Stimulated activated CD8-positive, alpha-beta memory T cell treated with anti-CD3 and anti-CD28 coated beads, Interleukin-2, amount 100 ng/mL, for 1 hour (primary cell): Measurements from ENCODE around the gene COPG2.
"Not testable (repeated sequence)": the region's sequence is repeated elsewhere in the genome, so short reads cannot be mapped to it uniquely, and the experiment has no call there.

Source experiments
- DNase-seq, 2 donors: peaks; one replicate each; pipeline ENCODE4 v3.0.0-alpha.2; 2020; ENCODE audit warnings: low read depth in 2 of 2

COPG2 gene

GRCh38 chr7:130668258-130669084, at the start of gene COPG2:
COPG2 (minus strand) TSS chr7:130668748; CDS start chr7:130668668, 80 bp downstream.
- DNase-seq: peak; percentile 57 to 61

DNA sequence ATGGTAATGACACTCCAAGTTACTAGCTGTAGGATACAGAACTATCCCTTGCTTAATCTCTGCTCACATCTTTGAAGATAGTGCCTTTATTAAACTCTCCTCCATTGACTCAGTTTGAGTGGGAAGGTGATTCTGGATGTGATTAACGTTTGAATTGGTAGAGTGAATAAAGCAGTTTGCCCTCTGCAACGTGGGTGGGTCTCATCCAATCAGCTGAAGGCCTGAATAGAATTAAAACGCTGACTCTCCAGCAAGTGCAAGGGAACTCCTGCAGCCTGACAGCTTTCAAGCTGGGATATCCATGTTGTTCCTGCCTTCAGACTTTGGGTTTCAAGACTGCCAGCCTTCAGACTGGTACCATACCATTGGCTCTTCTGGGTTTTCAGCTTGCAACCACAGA, 43.9 kb upstream of the COPG2 start:
- DNase-seq: no peak

DNA sequence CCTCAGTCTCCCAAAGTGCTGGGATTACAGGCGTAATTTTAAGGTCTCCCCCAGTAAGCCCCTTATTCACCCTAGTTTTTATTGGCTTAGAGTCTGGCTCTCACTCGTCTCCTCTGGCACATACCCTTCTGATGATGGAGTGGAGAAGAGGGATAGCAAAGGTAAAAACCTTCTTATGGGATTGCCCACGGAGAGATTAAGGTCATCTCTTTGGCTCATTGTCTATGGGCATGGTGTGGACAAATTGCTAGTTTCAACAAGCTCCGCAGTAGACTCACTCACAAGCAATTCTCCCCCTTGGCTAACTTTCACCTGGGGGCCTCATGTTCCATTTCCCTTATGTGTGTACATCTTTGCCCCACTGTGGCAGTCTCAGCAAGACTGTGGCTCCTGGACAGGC, 40.2 kb upstream of the COPG2 start:
- DNase-seq: no peak

DNA sequence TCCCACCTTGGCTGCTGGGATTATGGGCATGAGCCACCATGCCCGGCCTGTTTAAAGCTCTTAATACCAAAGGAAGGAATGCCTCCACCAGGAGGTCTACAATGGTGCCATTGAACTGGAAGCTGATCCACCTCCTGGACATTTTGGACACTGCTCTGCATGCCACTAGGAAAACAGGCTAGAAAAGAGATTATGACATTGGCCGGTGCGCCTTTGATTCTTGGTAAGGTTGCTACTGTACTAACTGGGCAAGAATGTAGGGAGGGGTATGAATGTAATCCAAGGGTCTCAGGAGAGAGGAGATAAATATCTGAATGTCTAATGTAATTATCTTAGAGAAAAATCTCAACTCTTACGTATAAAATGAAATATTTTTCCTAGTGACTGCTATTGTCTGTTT, 39.5 kb upstream of the COPG2 start:
- no peak for DNase-seq

DNA sequence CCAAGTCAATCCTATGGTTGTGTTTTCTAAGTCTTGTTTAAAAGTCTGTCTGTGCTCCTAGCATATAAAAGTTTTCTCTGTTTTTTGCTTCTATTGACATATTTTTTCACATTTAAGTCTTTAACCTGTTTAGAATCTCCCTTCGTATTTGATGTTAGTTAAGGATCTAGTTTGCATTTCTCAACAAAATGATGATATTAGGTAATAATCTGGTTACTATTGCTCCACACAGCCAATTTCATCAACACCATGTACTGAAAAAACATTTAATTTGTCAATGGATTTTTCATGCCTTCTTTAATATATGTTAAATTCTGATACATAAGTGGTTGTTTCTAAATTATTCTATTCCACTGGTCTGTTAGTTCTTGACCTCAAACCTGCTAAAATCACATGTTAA, 35.3 kb upstream of the COPG2 start:
- no peak for DNase-seq

DNA sequence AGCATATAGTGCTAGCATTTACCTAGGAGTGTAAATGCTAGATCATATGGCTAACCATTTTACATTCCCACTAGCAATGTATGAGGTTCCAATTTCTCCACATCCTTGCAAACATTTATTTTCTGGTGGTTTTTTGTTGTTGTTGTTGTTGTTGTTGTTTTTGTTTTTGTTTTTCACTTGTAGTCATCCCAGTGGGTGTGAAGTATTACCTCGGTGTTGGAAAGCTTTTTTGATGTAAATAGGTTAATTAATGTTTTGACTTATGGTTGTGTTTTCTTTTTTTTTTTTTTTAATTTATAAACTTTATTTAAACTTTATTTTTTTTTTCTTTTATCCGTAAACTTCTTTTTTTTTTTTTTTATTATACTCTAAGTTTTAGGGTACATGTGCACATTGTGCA, 33.1 kb upstream of the COPG2 start:
- no peak for DNase-seq

DNA sequence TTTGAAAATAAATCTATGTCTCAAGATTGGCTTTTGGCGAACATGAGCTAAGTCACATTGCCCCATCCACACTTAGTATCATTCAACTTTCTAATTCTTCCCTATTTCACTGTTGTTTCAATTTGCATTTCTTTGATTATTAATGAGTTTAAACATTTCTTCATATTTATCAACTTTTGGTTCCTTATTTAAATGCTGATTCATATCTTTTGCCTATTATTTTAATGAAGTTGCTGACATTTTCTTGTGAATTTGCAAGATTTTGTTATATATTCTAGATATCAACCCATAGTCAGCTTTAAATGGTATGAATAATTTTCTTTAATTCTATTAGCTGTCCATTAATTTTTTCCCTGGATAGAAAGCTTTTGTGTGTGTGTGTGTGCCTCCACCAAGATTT, 32.2 kb upstream of the COPG2 start:
- DNase-seq: no peak

DNA sequence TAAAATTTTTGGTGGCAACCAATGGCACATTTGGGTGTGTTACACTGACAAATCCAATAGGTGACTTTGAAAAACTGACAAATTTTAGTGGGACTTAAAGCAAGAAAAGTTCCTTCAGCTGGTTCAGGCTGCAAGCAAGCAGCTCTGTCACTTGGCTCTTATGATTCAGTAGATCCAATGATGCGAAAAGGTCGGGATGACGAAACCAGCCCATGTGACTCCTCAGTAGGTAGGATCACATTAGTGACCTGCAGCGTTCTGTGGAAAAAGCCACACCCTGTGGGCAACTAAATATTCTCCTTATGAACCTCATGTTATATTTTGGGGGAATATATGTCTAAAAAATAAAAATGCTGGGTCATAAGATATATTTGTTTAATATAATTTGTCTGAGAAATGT, 31.1 kb upstream of the COPG2 start:
- no peak for DNase-seq

DNA sequence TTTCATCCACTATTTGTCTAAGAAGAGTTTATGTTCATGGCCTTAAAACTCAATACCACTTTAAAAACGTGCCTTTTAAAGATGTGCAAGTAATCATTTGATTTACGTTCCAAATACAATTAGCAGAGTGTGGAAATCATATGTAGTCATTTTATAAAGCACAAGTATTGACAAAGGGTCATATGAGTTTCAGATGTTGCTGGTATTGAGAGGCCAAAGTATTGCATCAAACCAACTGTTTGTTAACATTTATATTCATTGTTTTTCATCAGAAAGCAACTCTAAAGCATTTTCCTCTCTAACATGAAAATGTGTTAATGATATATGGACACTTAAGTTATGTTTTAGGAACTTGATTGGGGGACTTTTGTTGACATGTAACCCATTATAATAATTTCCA, 29.3 kb upstream of the COPG2 start:
- DNase-seq: no peak

GRCh38 chr7:130695840-130696239, 27.3 kb upstream of the COPG2 start:
- no peak for DNase-seq

- not testable (repeated sequence) for DNase-seq
Measured at GRCh38 chr7:130692396-130692795, 23.8 kb upstream of the COPG2 start.

DNA sequence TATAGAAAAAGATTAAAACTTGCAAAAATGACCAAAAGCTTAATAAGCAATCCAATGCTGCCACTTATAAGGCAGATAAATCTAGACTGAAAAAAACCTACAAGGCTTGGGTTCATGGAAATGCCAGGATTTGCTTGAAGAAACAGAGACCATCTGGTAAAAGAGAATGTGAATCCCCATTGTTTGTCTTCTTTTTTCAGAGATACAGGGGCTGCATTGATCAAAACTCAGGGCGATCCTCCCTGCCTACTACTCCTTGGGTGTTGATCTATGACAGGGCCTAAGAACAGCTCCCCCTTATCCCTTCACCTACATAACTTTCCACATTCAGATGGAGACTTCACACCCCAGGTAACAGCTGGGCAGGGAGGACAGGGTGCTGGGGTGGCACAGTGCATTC, 21.1 kb upstream of the COPG2 start:
- DNase-seq: no peak

DNA sequence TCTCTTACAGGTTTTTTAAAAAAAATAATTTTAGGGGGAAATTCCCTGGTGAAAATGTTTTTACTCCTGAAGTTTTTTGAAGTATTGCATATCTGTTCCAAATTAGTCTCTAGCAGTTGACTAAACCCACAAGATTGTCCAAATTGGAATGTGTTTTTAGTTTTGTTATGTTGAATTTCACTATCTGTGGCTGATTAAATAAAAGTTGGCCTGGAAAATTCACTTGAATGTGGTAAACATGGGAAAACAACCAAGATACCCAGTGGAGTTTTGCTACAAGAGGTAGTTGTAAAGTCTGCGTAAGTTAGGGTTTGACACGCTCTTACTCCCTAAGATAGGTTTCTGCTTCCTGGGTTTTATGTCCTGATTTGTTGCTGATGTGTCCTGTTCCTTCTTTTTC, 14.5 kb upstream of the COPG2 start:
- DNase-seq: no peak

DNA sequence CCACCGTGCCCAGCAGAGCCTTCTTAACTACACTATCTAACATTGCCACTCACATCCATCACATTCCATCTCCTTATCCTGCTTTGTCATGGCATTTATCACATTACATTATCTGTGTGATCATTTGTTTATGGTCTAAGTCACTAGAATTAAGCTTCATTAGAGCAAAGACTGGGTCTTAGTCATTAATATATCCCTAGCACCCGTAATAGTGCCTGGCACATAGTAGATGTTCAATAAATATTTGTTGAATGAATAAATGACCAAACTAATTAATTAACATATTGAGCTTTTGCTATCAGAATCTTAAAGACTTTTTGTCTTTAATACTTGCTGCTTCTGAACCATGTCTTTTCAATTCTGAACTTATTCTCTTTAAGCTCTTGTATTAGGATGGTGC, 5.9 kb upstream of the COPG2 start:
- DNase-seq: no peak

- no peak for DNase-seq
Measured at GRCh38 chr7:130673066-130673465, 4.5 kb upstream of the COPG2 start.

DNA sequence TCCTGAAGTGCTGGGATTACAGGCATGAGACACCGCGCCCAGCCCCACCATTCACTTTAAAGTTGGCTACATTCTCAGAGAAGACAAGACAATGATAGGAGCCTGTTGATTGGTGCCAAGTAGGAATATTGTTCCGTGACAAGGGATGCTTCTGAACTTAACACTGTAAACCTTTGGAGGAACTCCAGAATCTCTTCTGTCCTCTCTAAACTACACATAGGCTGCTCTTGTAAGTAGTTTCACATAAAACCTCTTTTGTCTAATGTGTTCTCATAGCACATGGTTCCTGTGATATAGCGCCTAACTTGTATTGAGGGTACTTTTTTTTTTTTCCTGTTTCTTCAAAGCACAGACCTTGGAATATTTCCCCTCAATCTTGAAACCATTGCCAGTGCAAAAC, 3.6 kb upstream of the COPG2 start:
- no peak for DNase-seq

DNA sequence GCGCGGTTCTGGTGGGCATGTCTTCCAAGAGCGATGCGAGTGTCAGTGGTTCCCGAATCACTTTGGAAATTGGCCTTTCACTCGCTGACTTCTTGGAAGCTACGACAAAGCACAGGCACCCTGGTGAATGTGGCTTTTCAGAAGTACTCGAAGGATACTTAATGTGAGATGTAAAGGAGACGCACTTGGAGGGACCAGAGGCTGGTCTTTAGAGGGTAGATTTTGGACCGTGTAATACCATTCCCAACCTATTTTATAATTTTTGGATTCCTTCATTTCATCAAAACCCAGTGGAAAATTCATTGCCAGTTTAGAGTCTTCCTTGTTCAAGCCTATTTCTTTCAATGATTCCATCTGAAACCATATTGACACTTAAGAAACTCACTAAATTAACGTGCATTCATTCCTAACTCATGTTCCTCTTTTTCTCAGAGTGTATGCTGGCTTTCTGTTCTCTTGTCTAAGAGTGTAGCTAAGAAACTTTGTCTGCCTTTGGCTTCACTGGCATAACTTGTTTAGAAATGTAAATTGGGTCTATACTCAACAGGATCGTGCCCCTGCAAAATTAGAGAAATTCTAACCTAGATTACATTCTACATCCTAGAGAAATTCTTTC, 645 bp upstream of the COPG2 start:
- DNase-seq: no peak

- no peak for DNase-seq
Measured at GRCh38 chr7:130667593-130668257, 823 bp downstream of the COPG2 start.

GRCh38 chr7:130662426-130662825, 6.1 kb downstream of the COPG2 start:
- no peak for DNase-seq

- no peak for DNase-seq
Measured at GRCh38 chr7:130655286-130655685, 13.3 kb downstream of the COPG2 start.

DNA sequence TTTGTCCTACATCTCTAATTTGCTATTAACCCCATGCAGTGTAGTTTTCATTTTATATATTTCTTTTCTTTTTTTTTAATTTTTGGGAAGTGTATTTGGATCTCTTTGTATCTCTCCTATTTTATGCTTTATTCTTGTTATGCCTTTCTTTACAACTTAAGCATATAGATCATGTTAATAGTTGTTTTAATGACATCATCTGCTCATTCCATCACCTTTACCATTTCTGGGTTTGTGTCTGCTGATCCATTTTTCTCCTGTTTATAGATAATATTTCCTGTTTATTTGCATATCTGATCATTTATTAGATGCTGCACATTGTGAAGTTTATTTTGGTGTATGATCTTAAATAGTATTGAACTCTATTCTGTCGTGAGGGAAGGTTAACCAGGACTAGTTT, 13.7 kb downstream of the COPG2 start:
- no peak for DNase-seq

DNA sequence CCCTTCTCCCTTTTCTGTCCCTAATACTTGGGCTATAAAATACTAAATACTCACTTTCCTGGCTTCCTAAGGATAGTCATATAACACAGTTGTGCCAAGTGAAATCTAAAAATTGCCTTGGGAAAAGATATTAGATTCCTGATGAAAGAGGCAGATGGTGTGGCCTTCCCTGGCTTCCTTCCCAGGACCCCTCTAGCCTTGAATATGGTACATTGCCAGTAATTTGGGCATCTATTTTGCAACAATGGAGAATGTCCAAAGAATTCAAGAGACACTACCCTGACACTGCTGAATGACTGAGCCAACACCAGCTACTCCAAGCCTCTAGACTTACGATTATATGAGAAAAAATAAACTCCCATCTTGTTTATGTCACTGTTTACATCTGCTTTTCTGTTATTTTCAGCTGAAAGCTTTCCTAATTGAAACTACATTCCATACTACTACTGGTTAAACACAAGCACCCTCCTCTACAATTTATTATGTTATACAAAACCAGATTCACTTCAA, 17.9 kb downstream of the COPG2 start:
- DNase-seq: no peak
